Prostate gland (tissue), 2 donors: ENCODE results near the gene SNED1. TPM values are rescaled to one million over a fixed set of nuclear protein-coding genes. Genes with fewer than 3 reads are reported as not detected.

ENCODE experiments used
- DNase-seq: peaks from one replicate; pipeline ENCODE4 v3.0.0-alpha.2; 2019; ENCODE audit warnings: low spot score
- H3K27ac ChIP-seq, 2 donors: fragments of 200-600 bp; sonication (generic); 2 replicates each; pipeline ENCODE4 v1.5.1; 2017 to 2019
- H3K27me3 ChIP-seq: fragments of 200-600 bp; sonication (generic); replicated peaks from 2 replicates; pipeline ENCODE4 v1.5.1; 2019; ENCODE audit not compliant: insufficient read depth
- H3K36me3 ChIP-seq, 2 donors: fragments of 200-600 bp; sonication (generic); 1 replicate in 1 of 2; 2 replicates in 1 of 2; pipeline versions ENCODE4 v1.5.1 to v1.8.1; 2017 to 2019
- H3K4me1 ChIP-seq: fragments of 200-600 bp; sonication (generic); replicated peaks from 2 replicates; pipeline ENCODE4 v1.5.1; 2019
- H3K4me3 ChIP-seq, 2 donors: fragments of 200-600 bp; sonication (generic); 2 replicates each; pipeline ENCODE4 v1.5.1; 2017 to 2019
- H3K9me3 ChIP-seq: fragments of 200-600 bp; sonication (generic); 2 replicates; pipeline ENCODE4 v1.5.1; 2017
- CTCF ChIP-seq, 4 experiments: fragments of 200-600 bp in 2 of 4; fragments of 450-650 bp in 2 of 4; sonication (generic) in 2 of 4; IDR thresholded peaks; 1 replicate in 3 of 4; 2 replicates in 1 of 4; pipeline ENCODE4 v1.5.1; 2016 to 2019; ENCODE audit warnings: antibody characterized with exemption in 4 of 4, mild to moderate bottlenecking in 2 of 4, moderate library complexity in 2 of 4
- POLR2A ChIP-seq: fragments of 450-650 bp; IDR thresholded peaks from one replicate; pipeline ENCODE4 v1.6.1; 2016; ENCODE audit warnings: antibody characterized with exemption, mild to moderate bottlenecking
- POLR2AphosphoS5 ChIP-seq: sonication (generic); formaldehyde crosslinking; IDR thresholded peaks from one replicate; pipeline ENCODE4 v1.6.1; 2017; ENCODE audit warnings: antibody characterized with exemption
- WGBS: methylation state at CpG from one replicate; pipeline ENCODE4 v1.1.5; 2018; 5-methylcytosine and 5-hydroxymethylcytosine counted together
- intact Hi-C: fragments of 100-400 bp; cut with DNase I; formaldehyde crosslinking; loops from one replicate; pipeline ENCODE4 v1.14.2; 2022
- total RNA-seq, 2 donors: library from RNA; depleted of rRNA; stranded (reverse); fragments of >200 nt; gene quantifications; one replicate each; pipeline ENCODE4 v1.1.0, GENCODE V29; 2016

The SNED1 gene
- total RNA-seq, 2 donors from 2014 or later: 32.0 to 115 TPM

GRCh38 chr2:241116606-241117560 lies 118.5 kb downstream of the SNED1 start:
- no peak for DNase-seq
- Histone ChIP-seq H3K36me3 (no peaks in the 10 kb centered on the region), H3K27ac (no peak overlapping the region), H3K9me3 (no peaks in the 10 kb centered on the region), H3K27me3 (no peaks in the 10 kb centered on the region), H3K4me3 (no peak overlapping the region), H3K4me1 (no peaks in the 10 kb centered on the region)
- intact Hi-C loops: no loop called here
- TF ChIP-seq CTCF (IDR thresholded peaks at IDR 0.05) (no peak), POLR2AphosphoS5 (no peak), POLR2A (no peak)
- 95% methylated on average over 32 of the region's 32 CpGs for WGBS

- TF ChIP-seq POLR2AphosphoS5 (no peak), CTCF (IDR thresholded peaks at IDR 0.05) (no peak), POLR2A (no peak)
- no peak for DNase-seq
- Histone ChIP-seq H3K4me1 (no peaks in the 10 kb centered on the region), H3K4me3 (no peak overlapping the region), H3K27ac (no peak overlapping the region), H3K36me3 (no peaks in the 10 kb centered on the region), H3K9me3 (no peaks in the 10 kb centered on the region), H3K27me3 (no peaks in the 10 kb centered on the region)
- intact Hi-C loops: no loop called here
- 93% methylated on average over 24 of the region's 24 CpGs for WGBS
These were observed 120.5 kb downstream of the SNED1 start for GRCh38 chr2:241118737-241119505.

- H3K27me3 ChIP-seq: no peaks in the 10 kb centered on the region
- H3K4me3 ChIP-seq: no peak overlapping the region
- peaks cover 4% of the 10 kb centered on the region for H3K4me1 ChIP-seq
- intact Hi-C loops: no loop called here
- H3K9me3 ChIP-seq: no peaks in the 10 kb centered on the region
- TF ChIP-seq POLR2AphosphoS5 (no peak), POLR2A (no peak), CTCF (IDR thresholded peaks at IDR 0.05) (no peak)
- H3K27ac ChIP-seq: no peak overlapping the region
- H3K36me3 ChIP-seq: no peaks in the 10 kb centered on the region
- WGBS: 99% methylated on average over 2 of the region's 2 CpGs
- no peak for DNase-seq
These were observed 122.0 kb downstream of the SNED1 start for GRCh38 chr2:241120440-241120839.

GRCh38 chr2:241121008-241121407 lies 122.6 kb downstream of the SNED1 start:
- TF ChIP-seq CTCF (IDR thresholded peaks at IDR 0.05): no peak
- no peak for TF ChIP-seq POLR2AphosphoS5
- TF ChIP-seq POLR2A: no peak
- Histone ChIP-seq H3K4me1 (peaks cover 4% of the 10 kb centered on the region), H3K27ac (no peak overlapping the region), H3K27me3 (no peaks in the 10 kb centered on the region), H3K9me3 (no peaks in the 10 kb centered on the region), H3K4me3 (no peak overlapping the region), H3K36me3 (no peaks in the 10 kb centered on the region)
- 93% methylated on average over 5 of the region's 5 CpGs for WGBS
- intact Hi-C loops: no loop called here
- DNase-seq: no peak
